Measurements from ENCODE around the gene ECT2.

The ECT2 gene

GRCh38 chr3:172869368-172869771 lies 118.8 kb downstream of the ECT2 start:
- DNase-seq = no peak

GRCh38 chr3:172869784-172870518 lies 119.4 kb downstream of the ECT2 start:
- DNase-seq = no peak

Data from CD4-positive, alpha-beta T cell treated with Interleukin-12 subunit alpha and Interleukin-12 subunit beta, for 1 hour (primary cell).